ENCODE results near the gene SELENOH.

DNA sequence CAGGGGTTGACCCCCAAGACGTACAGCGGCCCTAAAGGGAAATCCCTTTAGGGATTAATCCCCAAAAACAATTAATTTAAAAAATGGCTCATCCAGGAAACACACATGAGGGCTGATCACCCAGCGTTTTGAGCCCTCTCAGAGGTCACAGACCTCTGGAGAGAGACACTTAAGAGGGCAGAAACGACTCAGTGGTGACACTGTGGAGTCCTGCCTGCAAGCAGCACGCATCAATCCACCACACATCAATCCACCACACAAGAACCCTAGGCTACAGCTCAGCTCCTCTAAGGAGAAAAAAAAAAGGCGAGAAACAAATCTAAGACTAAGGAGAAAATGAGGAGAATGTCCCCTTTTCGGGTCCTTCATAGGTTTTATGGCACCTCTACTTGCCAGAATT is 12.5 kb upstream of the SELENOH start:
- TF ChIP-seq, protein P1, sequence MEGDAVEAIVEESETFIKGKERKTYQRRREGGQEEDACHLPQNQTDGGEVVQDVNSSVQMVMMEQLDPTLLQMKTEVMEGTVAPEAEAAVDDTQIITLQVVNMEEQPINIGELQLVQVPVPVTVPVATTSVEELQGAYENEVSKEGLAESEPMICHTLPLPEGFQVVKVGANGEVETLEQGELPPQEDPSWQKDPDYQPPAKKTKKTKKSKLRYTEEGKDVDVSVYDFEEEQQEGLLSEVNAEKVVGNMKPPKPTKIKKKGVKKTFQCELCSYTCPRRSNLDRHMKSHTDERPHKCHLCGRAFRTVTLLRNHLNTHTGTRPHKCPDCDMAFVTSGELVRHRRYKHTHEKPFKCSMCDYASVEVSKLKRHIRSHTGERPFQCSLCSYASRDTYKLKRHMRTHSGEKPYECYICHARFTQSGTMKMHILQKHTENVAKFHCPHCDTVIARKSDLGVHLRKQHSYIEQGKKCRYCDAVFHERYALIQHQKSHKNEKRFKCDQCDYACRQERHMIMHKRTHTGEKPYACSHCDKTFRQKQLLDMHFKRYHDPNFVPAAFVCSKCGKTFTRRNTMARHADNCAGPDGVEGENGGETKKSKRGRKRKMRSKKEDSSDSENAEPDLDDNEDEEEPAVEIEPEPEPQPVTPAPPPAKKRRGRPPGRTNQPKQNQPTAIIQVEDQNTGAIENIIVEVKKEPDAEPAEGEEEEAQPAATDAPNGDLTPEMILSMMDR (IDR thresholded peaks at IDR 0.05): no peak
- no peak for TF ChIP-seq POLR2A (IDR thresholded peaks at IDR 0.05)
- no peak for TF ChIP-seq POLR2AphosphoS5 (IDR thresholded peaks at IDR 0.05)
- no peak for TF ChIP-seq EP300 (IDR thresholded peaks at IDR 0.05; ENCODE audit: low read depth)
